Gastrocnemius medialis (tissue), 4 donors: ENCODE data around the gene BSDC1.

Experiments used
- CTCF ChIP-seq, 5 experiments: fragments of 450-650 bp in 3 of 5; fragments of 200-600 bp in 2 of 5; sonication (generic) in 2 of 5; IDR thresholded peaks in 4 of 5; conservative IDR thresholded peaks in 1 of 5; 1 replicate in 4 of 5; 2 replicates in 1 of 5; pipeline ENCODE4 v1.5.1; 2016 to 2019; ENCODE audit warnings: antibody characterized with exemption in 5 of 5, mild to moderate bottlenecking in 3 of 5, moderate library complexity in 3 of 5
- POLR2A ChIP-seq, 2 donors: fragments of 450-650 bp; IDR thresholded peaks; one replicate each; pipeline ENCODE4 v1.6.1; 2017; ENCODE audit warnings: antibody characterized with exemption in 2 of 2, mild to moderate bottlenecking in 2 of 2, moderate library complexity in 2 of 2

GRCh38 chr1:32329931-32330466 is 64.2 kb downstream of the BSDC1 start:
- TF ChIP-seq CTCF (IDR thresholded peaks at IDR 0.05 in 4 of 5, conservative IDR thresholded peaks at IDR 0.05 in 1 of 5) (no peak), POLR2A (IDR thresholded peaks at IDR 0.05) (no peak)
